HL-60/S4 treated with retinoic acid at 250 ng/mL for 4 days and 3 days (cell line): Measurements from ENCODE around the gene EEFSEC.

ENCODE experiments used
- in situ Hi-C: fragments of 300-500 bp; cut with MboI; formaldehyde crosslinking; loops from 2 replicates; pipeline ENCODE4 v1.7.0; 2022; ENCODE audit warnings: low sequenced_read_pairs

The EEFSEC gene

GRCh38 chr3:128267541-128267940 lies 114.3 kb downstream of the EEFSEC start:
- in situ Hi-C loops, result no loop called here

GRCh38 chr3:128269006-128269775 lies 115.9 kb downstream of the EEFSEC start:
- in situ Hi-C loops, result no loop called here

GRCh38 chr3:128269796-128270195 lies 116.5 kb downstream of the EEFSEC start:
- in situ Hi-C loops, result no loop called here

- in situ Hi-C loops, result no loop called here
These were observed 117.5 kb downstream of the EEFSEC start for GRCh38 chr3:128270559-128271492.

- in situ Hi-C loops, result no loop called here
These were observed 118.5 kb downstream of the EEFSEC start for GRCh38 chr3:128271536-128272332.

- in situ Hi-C loops, result no loop called here
These were observed 120.0 kb downstream of the EEFSEC start for GRCh38 chr3:128273109-128273840.

GRCh38 chr3:128273841-128274573 lies 120.7 kb downstream of the EEFSEC start:
- in situ Hi-C loops, result no loop called here

- in situ Hi-C loops, result no loop called here
These were observed 121.6 kb downstream of the EEFSEC start for GRCh38 chr3:128274837-128275236.

- in situ Hi-C loops, result no loop called here
These were observed 122.2 kb downstream of the EEFSEC start for GRCh38 chr3:128275316-128276145.

- in situ Hi-C loops, result no loop called here
These were observed 122.8 kb downstream of the EEFSEC start for GRCh38 chr3:128276146-128276435.

- in situ Hi-C loops, result no loop called here
These were observed 123.4 kb downstream of the EEFSEC start for GRCh38 chr3:128276577-128277183.

GRCh38 chr3:128277378-128278069 lies 124.2 kb downstream of the EEFSEC start:
- in situ Hi-C loops, result no loop called here

GRCh38 chr3:128278130-128278529 lies 124.8 kb downstream of the EEFSEC start:
- in situ Hi-C loops, result no loop called here

GRCh38 chr3:128278761-128279600 lies 125.7 kb downstream of the EEFSEC start:
- in situ Hi-C loops, result no loop called here

- in situ Hi-C loops, result no loop called here
These were observed 126.3 kb downstream of the EEFSEC start for GRCh38 chr3:128279601-128279880.

GRCh38 chr3:128280481-128281052 lies 127.3 kb downstream of the EEFSEC start:
- in situ Hi-C loops, result no loop called here

GRCh38 chr3:128281056-128281455 lies 127.8 kb downstream of the EEFSEC start:
- in situ Hi-C loops, result no loop called here
